ENCODE data around the gene SLC2A8. TPM values are rescaled to one million over a fixed set of nuclear protein-coding genes. Genes with fewer than 3 reads are reported as not detected.

Gene SLC2A8
- total RNA-seq, 4 donors from 2014 or later, result 9.6 to 95.8 (median 29.4) TPM

- Histone ChIP-seq H3K36me3 (peaks cover 0 to under 1% (median 0%) of the 10 kb centered on the region in 4 donors), H3K9me3 (no peaks in the 10 kb centered on the region), H3K4me3 (peak overlapping the region; percentile 80 to 91 (median 88)), H3K27ac (peak overlapping the region; percentile 88 to 96 (median 92)), H3K27me3 (no peaks in the 10 kb centered on the region), H3K4me1 (peaks cover 23 to 36% (median 29%) of the 10 kb centered on the region in 4 donors)
- TF ChIP-seq EP300 (IDR thresholded peaks at IDR 0.05; ENCODE audit: low read depth), result no peak
- no peak for TF ChIP-seq CTCF (IDR thresholded peaks at IDR 0.05)
- TF ChIP-seq POLR2AphosphoS5 (IDR thresholded peaks at IDR 0.05), result no peak
- TF ChIP-seq POLR2A (IDR thresholded peaks at IDR 0.05), result no peak
- 1 to 14% methylated on average over 1 to 9 of the region's 9 CpGs for WGBS, 2 donors (ENCODE audit: low coverage in 1 of 2)
- DNase-seq, result no peak
- intact Hi-C loops (cut with DNase I; ENCODE audit: low total_unique reads) (no loop called here), in situ Hi-C loops (cut with MboI; ENCODE audit: low pct_ligation_motif_present in 1 of 4, low pct_unique_long_range_greater_than_20kb in 1 of 4, low sequenced_read_pairs in 3 of 4) (no loop called here)
Measured at GRCh38 chr9:127423476-127423933, 26.5 kb downstream of the SLC2A8 start.

- peak; percentile 95 for DNase-seq
- no peaks in the 10 kb centered on the region for H3K9me3 ChIP-seq
- peak within 1 kb of the TSS; percentile 88 to 96 (median 92) for H3K27ac ChIP-seq
- in situ Hi-C loops (cut with MboI; ENCODE audit: low pct_ligation_motif_present in 1 of 4, low pct_unique_long_range_greater_than_20kb in 1 of 4, low sequenced_read_pairs in 3 of 4) (no loop called here), intact Hi-C loops (cut with DNase I; ENCODE audit: low total_unique reads) (no loop called here)
- H3K36me3 ChIP-seq, result peaks cover 0 to 7% (median 3%) of the 10 kb centered on the region in 4 donors
- TF ChIP-seq CTCF (IDR thresholded peaks at IDR 0.05) (peak in 1 of 5 experiments; percentile 21), EP300 (IDR thresholded peaks at IDR 0.05; ENCODE audit: low read depth) (no peak), POLR2A (IDR thresholded peaks at IDR 0.05) (peak; percentile 75), POLR2AphosphoS5 (IDR thresholded peaks at IDR 0.05) (peak; percentile 85 to 88 (median 87))
- peak within 1 kb of the TSS; percentile 80 to 91 (median 88) for H3K4me3 ChIP-seq
- H3K27me3 ChIP-seq, result no peaks in the 10 kb centered on the region
- H3K4me1 ChIP-seq, result peaks cover 23 to 36% (median 29%) of the 10 kb centered on the region in 4 donors
- 0% methylated on average over 53 of the region's 54 CpGs; no CpG with 5 or more reads in 1 of the 2 donors for WGBS, 2 donors (ENCODE audit: low coverage in 1 of 2)
Measured at GRCh38 chr9:127423934-127424675, 27.1 kb downstream of the SLC2A8 start, which contains the start of gene ZNF79. TSS of gene ZNF79 (plus strand) at chr9:127424382. CDS start at chr9:127424788, 406 bp downstream.

GRCh38 chr9:127424676-127424999, 27.7 kb downstream of the SLC2A8 start:
- no peaks in the 10 kb centered on the region for H3K27me3 ChIP-seq
- no peak for DNase-seq
- peaks cover 0 to 12% (median 5%) of the 10 kb centered on the region in 4 donors for H3K36me3 ChIP-seq
- intact Hi-C loops (cut with DNase I; ENCODE audit: low total_unique reads), result no loop called here
- H3K4me3 ChIP-seq, result peak overlapping the region; percentile 80 to 91 (median 88)
- peak overlapping the region; percentile 88 to 96 (median 92) for H3K27ac ChIP-seq
- TF ChIP-seq POLR2A (IDR thresholded peaks at IDR 0.05), result no peak
- no peak for TF ChIP-seq CTCF (IDR thresholded peaks at IDR 0.05)
- no peak for TF ChIP-seq POLR2AphosphoS5 (IDR thresholded peaks at IDR 0.05)
- no peak for TF ChIP-seq EP300 (IDR thresholded peaks at IDR 0.05; ENCODE audit: low read depth)
- H3K9me3 ChIP-seq, result no peaks in the 10 kb centered on the region
- in situ Hi-C loops (cut with MboI; ENCODE audit: low pct_ligation_motif_present in 1 of 4, low pct_unique_long_range_greater_than_20kb in 1 of 4, low sequenced_read_pairs in 3 of 4), result no loop called here
- H3K4me1 ChIP-seq, result peaks cover 23 to 36% (median 29%) of the 10 kb centered on the region in 4 donors
- WGBS, 2 donors (ENCODE audit: low coverage in 1 of 2), result 0% methylated on average over 13 of the region's 13 CpGs; no CpG with 5 or more reads in 1 of the 2 donors

GRCh38 chr9:127426756-127427155, 29.8 kb downstream of the SLC2A8 start:
- Histone ChIP-seq H3K27me3 (no peaks in the 10 kb centered on the region), H3K27ac (no peak overlapping the region), H3K4me1 (peaks cover 23 to 32% (median 28%) of the 10 kb centered on the region in 4 donors), H3K9me3 (no peaks in the 10 kb centered on the region), H3K4me3 (no peak overlapping the region), H3K36me3 (peaks cover 0 to 24% (median 9%) of the 10 kb centered on the region in 4 donors)
- TF ChIP-seq POLR2A (IDR thresholded peaks at IDR 0.05), result no peak
- TF ChIP-seq CTCF (IDR thresholded peaks at IDR 0.05), result no peak
- TF ChIP-seq EP300 (IDR thresholded peaks at IDR 0.05; ENCODE audit: low read depth), result no peak
- no peak for TF ChIP-seq POLR2AphosphoS5 (IDR thresholded peaks at IDR 0.05)
- no peak for DNase-seq
- intact Hi-C loops (cut with DNase I; ENCODE audit: low total_unique reads), result no loop called here
- in situ Hi-C loops (cut with MboI; ENCODE audit: low pct_ligation_motif_present in 1 of 4, low pct_unique_long_range_greater_than_20kb in 1 of 4, low sequenced_read_pairs in 3 of 4), result no loop called here
- WGBS, 2 donors (ENCODE audit: low coverage in 1 of 2), result 84 to 90% methylated on average over 2 of the region's 2 CpGs
